Measurements from ENCODE around the gene KCNIP4.

- TF ChIP-seq SUZ12 (IDR thresholded peaks at IDR 0.05; ENCODE audit: extremely low read depth, insufficient read depth, insufficient read length) (no peak), YY1 (IDR thresholded peaks at IDR 0.05; ENCODE audit: insufficient read depth, insufficient read length) (no peak), ZNF274 (IDR thresholded peaks at IDR 0.05; ENCODE audit: low read depth, low read length) (no peak)
These were observed 1169.7 kb downstream of the KCNIP4 start for GRCh38 chr4:20778896-20779295.
